Body of pancreas (tissue), 4 donors: ENCODE measurements around the gene ANKRD34A.

Experiments used
- CTCF ChIP-seq, 7 experiments: fragments of 450-650 bp in 4 of 7; fragments of 200-600 bp in 3 of 7; sonication (generic) in 3 of 7; IDR thresholded peaks; one replicate each; pipeline ENCODE4 v1.5.1; 2016 to 2019; ENCODE audit warnings: antibody characterized with exemption in 7 of 7
- POLR2A ChIP-seq, 3 donors: fragments of 450-650 bp; IDR thresholded peaks; one replicate each; pipeline ENCODE4 v1.6.1; 2016; ENCODE audit warnings: antibody characterized with exemption in 3 of 3, mild to moderate bottlenecking in 2 of 3

- TF ChIP-seq CTCF (IDR thresholded peaks at IDR 0.05): peak in 2 of 7 experiments; percentile 4 to 6
- no peak for TF ChIP-seq POLR2A (IDR thresholded peaks at IDR 0.05)
These were observed 33.3 kb upstream of the ANKRD34A start for GRCh38 chr1:145997718-145998023.
